AG09309 (cell line): ENCODE data around the gene MAGEF1.

Source experiments
- DNase-seq: peaks from one replicate; pipeline ENCODE4 v3.0.0-alpha.2; 2010; ENCODE audit warnings: low read depth
- H3K4me3 ChIP-seq: 2 replicates; pipeline ENCODE4 v1.5.1; 2011; ENCODE audit warnings: mild to moderate bottlenecking, low read depth, low read length, moderate library complexity; ENCODE audit not compliant: control insufficient read depth
- CTCF ChIP-seq: IDR thresholded peaks from 2 replicates; pipeline ENCODE4 v1.5.1; 2011; ENCODE audit warnings: mild to moderate bottlenecking, low read depth, low read length, inconsistent platforms; ENCODE audit not compliant: insufficient read depth, control insufficient read depth; ENCODE audit errors: missing control alignments

MAGEF1 gene

GRCh38 chr3:184756151-184757021 is 44.5 kb upstream of the MAGEF1 start:
- no peak for DNase-seq
- H3K4me3 ChIP-seq, result no peak overlapping the region; the same call in 1 of the 2 replicates
- no peak for TF ChIP-seq CTCF

DNA sequence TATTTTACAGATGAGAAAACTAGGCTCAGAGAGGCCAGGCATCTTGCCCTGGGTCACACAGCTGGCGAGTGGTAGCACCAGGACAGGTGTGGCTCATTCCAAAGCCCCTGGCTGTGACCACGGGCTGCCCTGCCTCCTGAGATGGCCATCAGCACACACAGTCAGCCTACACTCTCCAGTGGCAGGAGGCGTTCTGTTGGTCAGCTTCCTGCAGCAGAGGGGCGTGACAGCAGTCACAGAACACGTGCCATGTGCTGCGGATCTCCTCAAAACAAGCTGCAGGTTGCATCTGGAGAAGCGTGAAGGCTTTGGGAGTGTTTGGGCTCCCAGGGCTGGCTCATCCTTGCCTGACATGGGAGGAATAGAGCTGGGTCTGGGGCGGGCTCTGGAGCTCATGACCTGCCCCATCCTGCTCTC is 43.5 kb upstream of the MAGEF1 start:
- no peak overlapping the region for H3K4me3 ChIP-seq
- TF ChIP-seq CTCF, result no peak
- DNase-seq, result no peak

DNA sequence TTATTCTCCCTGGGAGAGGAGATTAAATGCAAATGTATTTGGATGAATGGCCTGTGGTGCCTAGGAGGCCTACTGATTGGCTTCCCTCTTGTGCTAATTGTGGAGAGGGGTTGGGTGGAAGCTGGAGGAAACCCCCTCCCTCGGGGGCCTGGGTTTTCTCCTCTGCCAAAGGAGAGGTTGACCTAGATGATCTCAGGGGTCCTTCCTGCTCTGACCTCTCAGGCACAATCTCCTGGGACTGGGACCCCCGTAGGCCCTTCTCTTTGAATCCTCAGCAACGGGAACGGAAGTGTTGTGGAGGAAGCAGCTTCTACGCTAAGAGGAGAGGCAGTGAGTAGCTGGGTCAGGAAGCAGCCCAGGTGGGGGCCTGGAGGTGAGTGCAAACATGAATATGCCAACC is 40.5 kb upstream of the MAGEF1 start:
- DNase-seq, result no peak
- no peak overlapping the region for H3K4me3 ChIP-seq
- TF ChIP-seq CTCF, result no peak

DNA sequence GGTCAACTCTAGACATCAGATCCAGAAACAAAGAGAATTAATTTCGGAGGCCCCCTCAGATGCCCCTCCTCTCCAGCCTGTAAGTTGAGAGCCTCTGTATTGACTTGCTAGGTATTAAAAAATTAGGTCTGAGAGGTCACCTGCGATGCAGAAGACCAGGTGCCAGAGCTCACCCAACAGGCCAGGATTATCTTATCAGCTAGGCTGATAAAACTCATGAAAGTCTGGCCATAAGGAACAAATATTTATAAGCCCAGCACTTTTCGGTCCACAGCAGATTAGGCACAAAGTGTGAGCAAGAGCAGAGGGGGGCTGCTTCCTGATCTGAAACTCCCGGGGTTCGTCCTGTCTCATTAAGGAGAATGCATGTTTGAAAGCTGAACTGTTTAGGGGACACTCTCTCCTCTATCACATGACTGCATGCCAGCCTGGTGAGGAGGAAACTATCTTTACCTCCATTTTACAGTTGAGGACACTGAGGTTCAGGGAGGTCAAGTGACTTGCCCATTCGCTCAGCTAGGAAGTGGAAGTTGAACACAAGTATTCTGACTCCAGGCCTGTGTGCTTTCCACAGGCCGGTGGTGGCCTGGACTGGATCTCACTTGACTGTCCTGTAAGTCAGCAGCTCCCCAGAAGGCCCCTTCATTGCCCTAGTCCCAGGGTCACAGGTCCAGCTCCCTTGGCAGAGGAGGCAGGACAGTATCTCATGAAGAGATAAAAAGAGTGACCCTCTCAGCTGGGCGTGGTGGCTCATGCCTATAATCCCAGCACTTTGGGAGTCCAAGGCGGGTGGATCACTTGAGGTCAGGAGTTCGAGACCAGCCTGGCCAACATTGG is 39.6 kb upstream of the MAGEF1 start:
- DNase-seq, result no peak
- H3K4me3 ChIP-seq, result no peak overlapping the region
- no peak for TF ChIP-seq CTCF

GRCh38 chr3:184750349-184751083 is 38.7 kb upstream of the MAGEF1 start:
- H3K4me3 ChIP-seq, result no peak overlapping the region
- TF ChIP-seq CTCF, result no peak
- no peak for DNase-seq

GRCh38 chr3:184749168-184749744 is 37.4 kb upstream of the MAGEF1 start:
- DNase-seq, result no peak
- no peak for TF ChIP-seq CTCF
- no peak overlapping the region for H3K4me3 ChIP-seq
